Activated CD8-positive, alpha-beta memory T cell treated with anti-CD3 and anti-CD28 coated beads, Interleukin-2, amount 50 U/mL, for 48 hours (primary cell): ENCODE results near the gene MPV17L2.
"Not testable (repeated sequence)": the region's sequence is repeated elsewhere in the genome, so short reads cannot be mapped to it uniquely, and the experiment has no call there.

Source experiments
- DNase-seq: peaks from one replicate; pipeline ENCODE4 v3.0.0-alpha.2; 2020

MPV17L2 gene

GRCh38 chr19:18193388-18194180 lies 566 bp downstream of the MPV17L2 start:
- DNase-seq: no peak

GRCh38 chr19:18194181-18194530 lies 1.1 kb downstream of the MPV17L2 start:
- no peak for DNase-seq

- peak; percentile 74 for DNase-seq
These were observed 1.7 kb downstream of the MPV17L2 start for GRCh38 chr19:18194554-18195238.

GRCh38 chr19:18196511-18196845 lies 3.5 kb downstream of the MPV17L2 start:
- DNase-seq: no peak

GRCh38 chr19:18197306-18197705 lies 4.3 kb downstream of the MPV17L2 start:
- no peak for DNase-seq

- DNase-seq: no peak
These were observed 4.9 kb downstream of the MPV17L2 start for GRCh38 chr19:18197941-18198340.

GRCh38 chr19:18198374-18198773 lies 5.4 kb downstream of the MPV17L2 start:
- DNase-seq: no peak

GRCh38 chr19:18202397-18202777 lies 9.4 kb downstream of the MPV17L2 start:
- DNase-seq: no peak

- peak; percentile 69 for DNase-seq
These were observed 9.9 kb downstream of the MPV17L2 start for GRCh38 chr19:18202778-18203407.

GRCh38 chr19:18203408-18203862 lies 10.4 kb downstream of the MPV17L2 start:
- no peak for DNase-seq

- DNase-seq: peak; percentile 99
These were observed 10.9 kb downstream of the MPV17L2 start, which contains the start of gene RAB3A for GRCh38 chr19:18203863-18204393. RAB3A (minus strand) TSS chr19:18204042; CDS start chr19:18202740, 1,302 bp downstream.

GRCh38 chr19:18204394-18205199 lies 11.6 kb downstream of the MPV17L2 start:
- DNase-seq: peak; percentile 76

- peak; percentile 79 for DNase-seq
These were observed 12.3 kb downstream of the MPV17L2 start for GRCh38 chr19:18205200-18205892.

GRCh38 chr19:18206018-18206417 lies 13.0 kb downstream of the MPV17L2 start:
- DNase-seq: no peak

- peak; percentile 85 for DNase-seq
These were observed 15.3 kb downstream of the MPV17L2 start for GRCh38 chr19:18208098-18208951.

GRCh38 chr19:18209912-18210311 lies 16.9 kb downstream of the MPV17L2 start:
- DNase-seq: not testable (repeated sequence)

- no peak for DNase-seq
These were observed 18.7 kb downstream of the MPV17L2 start for GRCh38 chr19:18211683-18212082.

GRCh38 chr19:18214779-18215433 lies 21.9 kb downstream of the MPV17L2 start:
- DNase-seq: no peak

GRCh38 chr19:18216789-18217188 lies 23.8 kb downstream of the MPV17L2 start:
- DNase-seq: no peak

- DNase-seq: no peak
These were observed 25.1 kb downstream of the MPV17L2 start for GRCh38 chr19:18218159-18218558.

- no peak for DNase-seq
These were observed 25.6 kb downstream of the MPV17L2 start for GRCh38 chr19:18218600-18218999.
